ENCODE measurements around the gene ENTHD1.

GRCh38 chr22:39910876-39911613 is 17.5 kb upstream of the ENTHD1 start:
- TF ChIP-seq POLR2A (IDR thresholded peaks at IDR 0.05; ENCODE audit: low read length) (no peak), GATA1 (IDR thresholded peaks at IDR 0.05; ENCODE audit: low read depth, low read length) (no peak)
